HL-60 (cell line): ENCODE results near the gene HMCES.
"Not testable (repeated sequence)": the region's sequence is repeated elsewhere in the genome, so short reads cannot be mapped to it uniquely, and the experiment has no call there.

Experiments used
- DNase-seq, 2 experiments: peaks; one replicate each; pipeline ENCODE4 v3.0.0-alpha.2; 2010 to 2020; ENCODE audit warnings: low read depth in 1 of 2, low spot score in 1 of 2
- H3K27ac ChIP-seq: fragments of 250-450 bp; sonication (Bioruptor Pico); replicated peaks from 2 replicates; pipeline ENCODE4 v1.5.1; 2020; ENCODE audit warnings: mild to moderate bottlenecking, moderate library complexity
- H3K27me3 ChIP-seq: fragments of 250-450 bp; sonication (Bioruptor Pico); 2 replicates; pipeline ENCODE4 v1.5.1; 2021; ENCODE audit warnings: mild to moderate bottlenecking, moderate library complexity; ENCODE audit not compliant: insufficient read depth, poor library complexity, severe bottlenecking
- H3K4me3 ChIP-seq: replicated peaks from 2 replicates; pipeline ENCODE4 v1.5.1; 2011; ENCODE audit warnings: mild to moderate bottlenecking, control low read depth, low read length; ENCODE audit not compliant: insufficient read depth
- GABPA ChIP-seq: IDR thresholded peaks from 2 replicates; pipeline ENCODE4 v1.6.1; 2012; ENCODE audit warnings: low read depth
- POLR2AphosphoS5 ChIP-seq: IDR thresholded peaks from 2 replicates; pipeline ENCODE4 v1.6.1; 2012; ENCODE audit warnings: low read depth
- SPI1 ChIP-seq: IDR thresholded peaks from 2 replicates; pipeline ENCODE4 v1.6.1; 2012; ENCODE audit warnings: low read depth, mild to moderate bottlenecking, borderline replicate concordance
- TF ChIP-seq, protein P1 (sequence below): IDR thresholded peaks from 2 replicates; pipeline ENCODE4 v1.6.1; 2012; ENCODE audit warnings: low read depth; ENCODE audit not compliant: insufficient replicate concordance
- TF ChIP-seq, protein P2 (sequence below): IDR thresholded peaks from one replicate; pipeline ENCODE4 v1.5.1; 2011; ENCODE audit warnings: low read length, control low read depth, inconsistent platforms; ENCODE audit not compliant: insufficient read depth

The HMCES gene

DNA sequence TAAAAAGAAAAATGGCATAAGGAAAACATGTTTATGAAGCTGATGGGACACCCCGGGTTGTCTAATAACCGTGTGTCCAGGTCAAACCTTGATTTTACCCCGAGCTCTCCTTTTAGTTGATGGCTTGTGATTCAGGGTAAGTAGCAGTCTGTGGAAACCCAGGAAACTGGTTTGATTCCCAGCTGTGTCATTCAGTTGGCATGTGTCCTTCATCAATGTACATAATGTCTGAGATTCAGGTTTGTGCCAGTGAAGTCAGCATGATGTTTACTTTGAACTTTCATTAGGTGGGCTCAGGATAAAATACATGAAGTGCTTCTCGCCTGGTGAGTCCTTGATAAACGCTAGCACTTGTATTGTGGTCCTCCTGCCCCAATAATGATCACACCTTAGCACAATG lies 33.5 kb upstream of the HMCES start:
- Histone ChIP-seq H3K27ac (no peak overlapping the region; the same call in 1 of the 2 replicates), H3K4me3 (no peak overlapping the region), H3K27me3 (no peaks in the 10 kb centered on the region)
- no peak for DNase-seq
- TF ChIP-seq, protein P1, sequence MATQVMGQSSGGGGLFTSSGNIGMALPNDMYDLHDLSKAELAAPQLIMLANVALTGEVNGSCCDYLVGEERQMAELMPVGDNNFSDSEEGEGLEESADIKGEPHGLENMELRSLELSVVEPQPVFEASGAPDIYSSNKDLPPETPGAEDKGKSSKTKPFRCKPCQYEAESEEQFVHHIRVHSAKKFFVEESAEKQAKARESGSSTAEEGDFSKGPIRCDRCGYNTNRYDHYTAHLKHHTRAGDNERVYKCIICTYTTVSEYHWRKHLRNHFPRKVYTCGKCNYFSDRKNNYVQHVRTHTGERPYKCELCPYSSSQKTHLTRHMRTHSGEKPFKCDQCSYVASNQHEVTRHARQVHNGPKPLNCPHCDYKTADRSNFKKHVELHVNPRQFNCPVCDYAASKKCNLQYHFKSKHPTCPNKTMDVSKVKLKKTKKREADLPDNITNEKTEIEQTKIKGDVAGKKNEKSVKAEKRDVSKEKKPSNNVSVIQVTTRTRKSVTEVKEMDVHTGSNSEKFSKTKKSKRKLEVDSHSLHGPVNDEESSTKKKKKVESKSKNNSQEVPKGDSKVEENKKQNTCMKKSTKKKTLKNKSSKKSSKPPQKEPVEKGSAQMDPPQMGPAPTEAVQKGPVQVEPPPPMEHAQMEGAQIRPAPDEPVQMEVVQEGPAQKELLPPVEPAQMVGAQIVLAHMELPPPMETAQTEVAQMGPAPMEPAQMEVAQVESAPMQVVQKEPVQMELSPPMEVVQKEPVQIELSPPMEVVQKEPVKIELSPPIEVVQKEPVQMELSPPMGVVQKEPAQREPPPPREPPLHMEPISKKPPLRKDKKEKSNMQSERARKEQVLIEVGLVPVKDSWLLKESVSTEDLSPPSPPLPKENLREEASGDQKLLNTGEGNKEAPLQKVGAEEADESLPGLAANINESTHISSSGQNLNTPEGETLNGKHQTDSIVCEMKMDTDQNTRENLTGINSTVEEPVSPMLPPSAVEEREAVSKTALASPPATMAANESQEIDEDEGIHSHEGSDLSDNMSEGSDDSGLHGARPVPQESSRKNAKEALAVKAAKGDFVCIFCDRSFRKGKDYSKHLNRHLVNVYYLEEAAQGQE = no peak
- TF ChIP-seq POLR2AphosphoS5 (no peak), SPI1 (no peak), GABPA (no peak)
- TF ChIP-seq, protein P2, sequence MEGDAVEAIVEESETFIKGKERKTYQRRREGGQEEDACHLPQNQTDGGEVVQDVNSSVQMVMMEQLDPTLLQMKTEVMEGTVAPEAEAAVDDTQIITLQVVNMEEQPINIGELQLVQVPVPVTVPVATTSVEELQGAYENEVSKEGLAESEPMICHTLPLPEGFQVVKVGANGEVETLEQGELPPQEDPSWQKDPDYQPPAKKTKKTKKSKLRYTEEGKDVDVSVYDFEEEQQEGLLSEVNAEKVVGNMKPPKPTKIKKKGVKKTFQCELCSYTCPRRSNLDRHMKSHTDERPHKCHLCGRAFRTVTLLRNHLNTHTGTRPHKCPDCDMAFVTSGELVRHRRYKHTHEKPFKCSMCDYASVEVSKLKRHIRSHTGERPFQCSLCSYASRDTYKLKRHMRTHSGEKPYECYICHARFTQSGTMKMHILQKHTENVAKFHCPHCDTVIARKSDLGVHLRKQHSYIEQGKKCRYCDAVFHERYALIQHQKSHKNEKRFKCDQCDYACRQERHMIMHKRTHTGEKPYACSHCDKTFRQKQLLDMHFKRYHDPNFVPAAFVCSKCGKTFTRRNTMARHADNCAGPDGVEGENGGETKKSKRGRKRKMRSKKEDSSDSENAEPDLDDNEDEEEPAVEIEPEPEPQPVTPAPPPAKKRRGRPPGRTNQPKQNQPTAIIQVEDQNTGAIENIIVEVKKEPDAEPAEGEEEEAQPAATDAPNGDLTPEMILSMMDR = no peak

DNA sequence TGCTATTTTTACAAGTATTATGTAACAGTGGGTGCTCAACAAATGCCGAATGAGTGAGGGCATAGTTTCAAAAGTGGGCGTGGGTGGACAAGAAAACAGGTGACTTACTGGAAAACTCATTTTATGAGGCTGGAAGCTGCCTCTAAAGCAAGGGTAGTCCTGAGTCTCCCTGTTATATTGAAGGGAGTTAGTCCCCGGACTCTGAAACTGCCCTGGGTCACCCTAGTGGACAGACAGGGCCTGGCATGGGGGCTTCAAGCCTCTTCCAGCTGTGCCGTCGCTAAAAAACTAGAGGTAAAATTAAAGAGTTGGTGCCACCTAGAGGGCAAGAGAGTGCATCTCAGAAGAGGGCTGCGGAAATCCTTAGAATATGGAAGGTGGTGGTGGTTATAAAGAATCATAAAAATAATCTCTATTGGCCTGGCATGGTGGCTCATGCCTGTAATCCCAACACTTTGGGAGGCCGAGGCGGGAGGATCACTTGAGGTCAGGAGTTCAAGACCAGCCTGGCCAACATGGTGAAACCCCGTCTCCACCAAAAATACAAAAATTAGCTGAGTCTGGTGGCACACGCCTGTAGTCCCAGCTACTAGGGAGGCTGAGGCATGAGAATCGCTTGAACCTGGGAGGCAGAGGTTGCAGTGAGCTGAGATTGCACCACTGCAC lies 32.9 kb upstream of the HMCES start:
- not testable (repeated sequence) for H3K27me3 ChIP-seq, H3K4me3 ChIP-seq, H3K27ac ChIP-seq
- peak; percentile 76 to 89 for DNase-seq
- TF ChIP-seq, protein P2 = peak; percentile 91

DNA sequence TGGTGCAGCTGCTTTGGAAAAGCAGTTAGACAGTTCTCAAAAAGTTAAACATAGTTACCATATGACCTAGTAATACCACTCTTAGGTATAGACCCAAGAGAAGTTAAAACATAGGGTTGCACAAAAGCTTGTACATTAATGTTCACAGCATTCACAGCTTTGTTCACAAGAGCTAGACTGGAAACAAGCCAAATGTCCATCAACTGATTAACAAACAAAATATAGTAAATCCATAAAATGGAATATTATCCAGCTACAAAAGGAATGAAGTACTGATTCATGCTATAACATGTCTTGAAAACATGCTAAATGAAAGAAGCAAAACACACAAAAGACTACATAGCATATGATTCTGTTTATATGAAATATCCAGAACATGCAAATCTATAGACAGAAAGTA lies 32.0 kb upstream of the HMCES start:
- no peak for TF ChIP-seq POLR2AphosphoS5
- no peak for TF ChIP-seq SPI1
- TF ChIP-seq, protein P1 = no peak
- TF ChIP-seq, protein P2 = no peak
- TF ChIP-seq GABPA = no peak
- H3K4me3 ChIP-seq = no peak overlapping the region
- no peak overlapping the region for H3K27ac ChIP-seq
- no peak for DNase-seq
- no peaks in the 10 kb centered on the region for H3K27me3 ChIP-seq
